ENCODE data around the gene GPC5. TPM values are rescaled to one million over a fixed set of nuclear protein-coding genes. Genes with fewer than 3 reads are reported as not detected.
"Not testable (repeated sequence)": the region's sequence is repeated elsewhere in the genome, so short reads cannot be mapped to it uniquely, and the experiment has no call there.

Gene GPC5
- total and polyA plus RNA-seq, 2 donors (not counting 3 experiments of a cell fraction or from before 2014, with no cell fraction given), result 0.59 to 0.97 TPM

- no peaks in the 10 kb centered on the region for H4K20me1 ChIP-seq (replicated peaks; ENCODE audit: control insufficient read depth, extremely low read depth, insufficient read depth, low read length)
- H3K4me3 ChIP-seq (replicated peaks in 1 of 3; ENCODE audit: insufficient read depth in 1 of 3, low read depth in 1 of 3, low read length in 3 of 3), result no peak overlapping the region
- ChIA-PET POLR2A (no interaction called here), CTCF (no interaction called here)
- intact Hi-C loops (cut with micrococcal nuclease) (no loop called here), dilution Hi-C loops (cut with MboI; ENCODE audit: extremely low pct_ligation_motif_present, low sequenced_read_pairs) (no loop called here)
- peaks cover 4% of the 10 kb centered on the region for H3K9me3 ChIP-seq (replicated peaks; ENCODE audit: control insufficient read depth, insufficient read depth, low read length)
- no peaks in the 10 kb centered on the region for H3K27me3 ChIP-seq (ENCODE audit: control insufficient read depth in 2 of 2, insufficient read depth in 2 of 2, low read length in 2 of 2)
- no peaks in the 10 kb centered on the region for H3K4me1 ChIP-seq (ENCODE audit: control insufficient read depth, extremely low read depth, insufficient read depth, low read length)
- TF ChIP-seq MYC (IDR thresholded peaks at IDR 0.05; ENCODE audit: low read depth, low read length) (no peak), GATA2 (IDR thresholded peaks at IDR 0.05; ENCODE audit: insufficient read depth, insufficient read length, low read depth, low read length) (no peak), MAX (IDR thresholded peaks at IDR 0.05; ENCODE audit: insufficient read depth, insufficient read length) (no peak), EZH2 (IDR thresholded peaks at IDR 0.05; ENCODE audit: borderline replicate concordance, low read depth, low read length, severe bottlenecking) (no peak), CTCF (IDR thresholded peaks at IDR 0.05; ENCODE audit: extremely low read depth in 1 of 2, insufficient read depth in 1 of 2, low read depth in 1 of 2, low read length in 2 of 2) (no peak), POLR2A (IDR thresholded peaks at IDR 0.05; ENCODE audit: low read depth, low read length) (no peak), POLR2AphosphoS5 (IDR thresholded peaks at IDR 0.05; ENCODE audit: insufficient read depth, low read depth, low read length) (no peak), JUN (IDR thresholded peaks at IDR 0.05; ENCODE audit: borderline replicate concordance, insufficient read depth, insufficient read length, low read depth) (no peak), FOS (IDR thresholded peaks at IDR 0.05; ENCODE audit: borderline replicate concordance, insufficient read depth, low read length) (no peak)
- no peak overlapping the region for H3K9ac ChIP-seq (replicated peaks; ENCODE audit: extremely low read depth, insufficient read depth, low read length)
- BruUV-seq (replicated peaks), result no TSS peak
- H3K27ac ChIP-seq (ENCODE audit: insufficient read depth, low read depth, low read length), result no peak overlapping the region
- H3K9me1 ChIP-seq (replicated peaks; ENCODE audit: control insufficient read depth, extremely low read depth, insufficient read depth, low read length), result no peaks in the 10 kb centered on the region
- H3K36me3 ChIP-seq (ENCODE audit: control insufficient read depth in 2 of 2, extremely low read depth in 1 of 2, insufficient read depth in 2 of 2, low read length in 2 of 2), result no peaks in the 10 kb centered on the region
- H3K4me2 ChIP-seq (ENCODE audit: insufficient read depth, low read length), result no peak overlapping the region
- FAIRE-seq, result no peak
- no peaks in the 10 kb centered on the region for H3K79me2 ChIP-seq (ENCODE audit: control insufficient read depth, insufficient read depth, low read length)
- H2AFZ ChIP-seq (ENCODE audit: low read depth, low read length), result no peak overlapping the region
- no peak for DNase-seq (ENCODE audit: low read depth, low spot score)
Measured at GRCh38 chr13:91778123-91778522, 379.7 kb downstream of the GPC5 start.

- DNase-seq (ENCODE audit: low read depth, low spot score); H3K9ac ChIP-seq (replicated peaks; ENCODE audit: extremely low read depth, insufficient read depth, low read length); H3K4me2 ChIP-seq (ENCODE audit: insufficient read depth, low read length); H4K20me1 ChIP-seq (replicated peaks; ENCODE audit: control insufficient read depth, extremely low read depth, insufficient read depth, low read length); POLR2A ChIA-PET; H3K4me3 ChIP-seq (replicated peaks in 1 of 3; ENCODE audit: insufficient read depth in 1 of 3, low read depth in 1 of 3, low read length in 3 of 3); intact Hi-C loops (cut with micrococcal nuclease); H3K27ac ChIP-seq (ENCODE audit: insufficient read depth, low read depth, low read length); H3K9me3 ChIP-seq (replicated peaks; ENCODE audit: control insufficient read depth, insufficient read depth, low read length); H2AFZ ChIP-seq (ENCODE audit: low read depth, low read length); FAIRE-seq; CTCF ChIA-PET; BruUV-seq (replicated peaks); H3K9me1 ChIP-seq (replicated peaks; ENCODE audit: control insufficient read depth, extremely low read depth, insufficient read depth, low read length); H3K79me2 ChIP-seq (ENCODE audit: control insufficient read depth, insufficient read depth, low read length); H3K27me3 ChIP-seq (ENCODE audit: control insufficient read depth in 2 of 2, insufficient read depth in 2 of 2, low read length in 2 of 2); H3K4me1 ChIP-seq (ENCODE audit: control insufficient read depth, extremely low read depth, insufficient read depth, low read length); H3K36me3 ChIP-seq (ENCODE audit: control insufficient read depth in 2 of 2, extremely low read depth in 1 of 2, insufficient read depth in 2 of 2, low read length in 2 of 2); dilution Hi-C loops (cut with MboI; ENCODE audit: extremely low pct_ligation_motif_present, low sequenced_read_pairs): not testable (repeated sequence)
Measured at GRCh38 chr13:91781982-91782691, 383.7 kb downstream of the GPC5 start.

Data from endothelial cell of umbilical vein (primary cell).